Amniotic stem cell (primary cell): Measurements from ENCODE around the gene PPP1R3E.
A peak's percentile ranks its signal among the peaks of the same experiment; 100 is the strongest.

Source experiments
- DNase-seq: peaks from one replicate; lab custom pipeline; 2025; lab: John Stamatoyannopoulos, UW

The PPP1R3E gene

DNA sequence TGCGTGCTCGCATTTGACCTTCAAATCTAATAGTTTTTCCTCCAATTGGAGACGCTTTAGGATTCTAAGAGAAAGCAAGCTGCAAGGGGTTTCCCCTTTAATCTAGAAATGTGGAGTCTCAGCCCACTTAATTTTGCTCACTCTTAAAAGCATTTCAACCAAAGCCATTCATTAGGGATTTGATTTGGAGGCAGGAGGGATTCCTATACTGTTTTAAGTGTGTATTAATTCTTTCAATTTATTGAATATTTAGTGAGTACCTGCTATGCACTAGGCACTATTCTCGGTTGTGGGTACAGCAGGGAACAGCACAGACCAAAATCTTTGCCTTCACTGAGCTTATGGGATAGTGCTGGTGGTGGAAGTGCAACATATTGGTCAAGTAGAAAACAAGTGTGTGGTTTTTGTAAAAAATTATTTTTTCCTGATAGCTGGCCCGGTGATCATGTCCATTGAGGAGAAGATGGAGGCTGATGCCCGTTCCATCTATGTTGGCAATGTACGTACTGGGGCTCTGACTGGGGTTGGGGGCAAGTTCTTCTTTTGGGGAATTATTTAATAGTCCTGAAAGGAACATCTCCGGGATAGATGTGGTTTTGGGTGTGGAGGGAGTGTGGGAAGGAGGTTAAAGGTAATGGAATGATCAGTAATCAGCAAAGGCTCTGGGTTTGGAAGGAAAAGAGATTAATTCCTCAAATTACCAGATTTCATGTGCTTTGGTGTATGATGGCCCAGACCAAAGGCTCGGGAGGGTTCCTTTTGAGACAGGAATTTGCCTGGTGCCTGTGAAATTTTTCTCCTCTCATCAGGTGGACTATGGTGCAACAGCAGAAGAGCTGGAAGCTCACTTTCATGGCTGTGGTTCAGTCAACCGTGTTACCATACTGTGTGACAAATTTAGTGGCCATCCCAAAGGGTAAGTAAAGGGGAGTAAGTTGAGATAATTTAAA is 20.2 kb upstream of the PPP1R3E start:
- no peak for DNase-seq

DNA sequence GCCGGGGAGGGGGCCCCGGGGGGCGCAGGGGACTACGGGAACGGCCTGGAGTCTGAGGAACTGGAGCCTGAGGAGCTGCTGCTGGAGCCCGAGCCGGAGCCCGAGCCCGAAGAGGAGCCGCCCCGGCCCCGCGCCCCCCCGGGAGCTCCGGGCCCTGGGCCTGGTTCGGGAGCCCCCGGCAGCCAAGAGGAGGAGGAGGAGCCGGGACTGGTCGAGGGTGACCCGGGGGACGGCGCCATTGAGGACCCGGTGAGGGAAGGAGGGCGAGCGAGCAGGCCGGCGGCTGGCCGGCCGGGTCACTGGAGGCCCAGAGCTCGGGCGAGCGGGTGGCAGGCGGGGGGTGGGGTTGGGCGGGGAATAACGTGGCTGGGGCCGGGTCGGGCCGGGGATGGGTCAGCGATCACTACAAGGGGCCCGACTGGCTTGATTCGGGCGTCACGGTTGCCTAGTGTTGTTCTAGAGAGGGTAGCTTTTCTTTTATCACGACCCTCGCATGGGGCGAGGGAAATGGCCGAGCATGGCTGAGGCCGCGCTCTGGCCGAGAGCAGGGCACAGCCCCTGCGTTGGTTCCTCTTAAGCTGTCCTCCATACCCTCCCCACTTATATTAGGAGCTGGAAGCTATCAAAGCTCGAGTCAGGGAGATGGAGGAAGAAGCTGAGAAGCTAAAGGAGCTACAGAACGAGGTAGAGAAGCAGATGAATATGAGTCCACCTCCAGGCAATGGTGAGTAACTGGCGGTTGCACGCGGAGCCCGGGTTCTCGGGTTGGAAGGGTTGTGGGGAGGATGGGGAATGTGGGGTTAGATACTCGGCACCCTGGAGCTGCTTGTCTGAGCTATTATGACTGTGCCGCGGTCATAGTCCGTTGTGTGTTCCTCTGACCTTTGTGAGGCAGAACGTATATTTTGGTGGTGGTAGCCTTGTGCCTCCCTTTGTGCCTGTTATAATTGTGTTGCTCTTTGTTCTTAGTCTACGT is 19.2 kb upstream of the PPP1R3E start:
- peak; percentile 33 for DNase-seq

DNA sequence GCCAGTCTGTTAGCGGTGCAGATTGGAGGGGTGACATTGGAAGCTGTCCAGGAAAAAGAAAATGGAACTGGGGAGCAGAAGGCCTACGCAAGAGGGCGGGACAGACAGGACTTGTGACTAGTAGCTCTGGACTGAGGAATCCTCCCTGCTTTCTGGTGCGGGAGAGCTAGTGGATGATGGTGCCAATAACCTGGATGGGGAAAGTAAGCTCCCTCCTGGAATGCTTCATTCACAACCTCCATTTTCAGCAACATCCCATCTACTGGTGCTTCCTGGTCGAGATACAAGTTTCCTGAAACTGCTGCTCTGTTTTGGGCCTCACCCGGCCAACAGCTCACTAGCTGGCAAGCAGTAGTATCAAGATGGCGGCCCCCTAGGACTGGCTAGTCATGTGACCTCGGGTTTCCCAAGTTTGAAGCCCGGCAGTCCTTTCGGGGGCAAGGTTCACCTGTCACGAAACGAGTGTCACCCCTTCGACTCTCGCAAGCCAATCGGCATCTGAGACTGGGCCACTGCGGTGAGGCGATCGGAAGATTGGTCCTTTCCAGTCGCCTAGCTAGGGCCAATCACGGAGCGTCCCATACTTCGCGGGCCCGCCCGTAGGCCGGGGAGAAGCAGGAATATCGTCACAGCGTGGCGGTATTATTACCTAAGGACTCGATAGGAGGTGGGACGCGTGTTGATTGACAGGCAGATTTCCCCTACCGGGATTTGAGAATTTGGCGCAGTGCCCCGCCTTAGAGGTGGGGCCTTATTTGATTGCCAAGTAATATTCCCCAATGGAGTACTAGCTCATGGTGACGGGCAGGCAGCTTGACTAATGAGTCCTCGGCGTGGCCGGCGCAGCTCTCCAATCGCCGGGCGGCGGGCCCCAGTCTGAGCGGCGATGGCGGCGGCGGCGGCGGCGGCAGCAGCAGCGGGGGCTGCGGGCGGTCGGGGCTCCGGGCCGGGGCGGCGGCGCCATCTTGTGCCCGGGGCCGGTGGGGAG is 18.2 kb upstream of the PPP1R3E start, which contains the start of gene PABPN1:
Gene PABPN1 (plus strand): TSS at position 874 of the 988 bp plus-strand sequence. CDS start 13 bp downstream, at position 887.
- peak; percentile 99 for DNase-seq

DNA sequence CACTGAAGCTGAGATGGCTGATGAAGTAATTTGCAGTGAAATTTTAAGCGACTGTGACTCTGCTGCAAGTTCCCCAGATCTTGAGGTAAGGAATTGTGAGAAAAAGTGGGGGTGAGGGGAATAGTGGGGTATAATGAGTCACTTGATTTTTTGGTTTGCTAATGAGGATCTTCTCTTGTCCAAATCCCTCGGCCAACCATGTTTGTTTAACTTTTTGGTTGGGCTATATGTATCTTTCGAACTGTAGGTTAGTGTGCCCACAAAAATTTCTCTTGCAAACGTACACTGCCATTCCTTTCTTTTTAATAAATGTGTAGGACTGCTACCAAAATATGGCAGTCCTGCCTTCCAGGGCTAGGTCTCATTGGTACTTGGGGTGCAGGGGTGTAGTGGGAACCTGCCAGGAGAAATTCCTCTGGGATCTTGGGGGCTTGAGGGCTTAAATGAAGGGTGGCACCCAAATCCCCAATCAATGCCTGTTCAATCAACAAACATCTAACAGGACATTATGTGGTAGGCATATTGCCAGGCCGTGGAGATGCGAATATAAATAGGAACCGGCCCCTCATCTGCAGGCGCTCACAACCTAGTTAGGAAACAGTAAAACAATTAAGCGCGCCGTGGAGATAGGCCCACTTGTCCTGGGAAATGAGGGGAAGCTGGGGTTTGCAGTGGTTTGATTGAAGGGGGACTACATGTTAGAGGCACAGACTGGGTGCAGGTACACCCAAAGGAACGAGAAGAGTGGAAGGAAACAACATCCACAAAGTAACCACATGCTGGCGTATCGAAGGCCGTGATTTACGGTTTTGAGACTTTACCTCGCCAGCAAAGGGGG is 17.3 kb upstream of the PPP1R3E start:
- DNase-seq, result no peak

DNA sequence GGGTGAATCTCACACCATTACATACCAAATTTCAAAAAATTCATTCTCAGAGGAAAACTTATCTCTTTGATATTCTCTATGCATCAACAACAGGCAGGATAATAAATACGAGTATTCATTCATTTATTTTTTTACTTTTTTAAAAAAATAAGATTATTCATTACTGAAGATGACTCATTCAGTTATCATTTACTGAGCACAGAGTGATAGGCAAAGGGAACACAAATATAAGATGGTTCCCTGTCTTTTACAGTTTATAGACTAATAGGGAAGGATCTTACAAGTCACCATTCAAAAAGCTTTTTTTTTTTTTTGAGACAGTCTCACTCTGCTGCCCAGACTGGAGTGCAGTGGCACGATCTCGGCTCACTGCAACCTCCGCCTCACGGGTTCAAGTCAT is 13.6 kb upstream of the PPP1R3E start:
- DNase-seq, result no peak

DNA sequence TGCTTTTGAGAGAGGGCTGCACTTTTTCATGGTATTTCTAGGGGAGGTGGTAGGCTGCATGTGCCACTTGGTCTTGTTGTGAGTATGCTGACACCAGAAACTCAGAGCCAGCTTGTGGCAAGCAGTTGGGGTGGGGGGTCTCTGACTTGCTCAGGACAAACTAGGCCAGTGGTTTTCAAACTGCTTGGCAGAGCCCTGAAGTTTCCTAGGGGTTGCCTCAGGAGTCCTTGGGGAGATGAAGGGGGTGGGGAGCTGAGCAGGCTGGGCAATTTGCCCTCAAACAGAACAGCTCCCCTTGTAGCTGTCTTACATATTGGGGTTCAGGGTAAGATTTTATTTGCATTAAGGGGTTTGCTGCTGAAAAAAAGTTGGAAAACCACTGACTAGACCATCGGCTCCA is 7.9 kb upstream of the PPP1R3E start:
- no peak for DNase-seq

DNA sequence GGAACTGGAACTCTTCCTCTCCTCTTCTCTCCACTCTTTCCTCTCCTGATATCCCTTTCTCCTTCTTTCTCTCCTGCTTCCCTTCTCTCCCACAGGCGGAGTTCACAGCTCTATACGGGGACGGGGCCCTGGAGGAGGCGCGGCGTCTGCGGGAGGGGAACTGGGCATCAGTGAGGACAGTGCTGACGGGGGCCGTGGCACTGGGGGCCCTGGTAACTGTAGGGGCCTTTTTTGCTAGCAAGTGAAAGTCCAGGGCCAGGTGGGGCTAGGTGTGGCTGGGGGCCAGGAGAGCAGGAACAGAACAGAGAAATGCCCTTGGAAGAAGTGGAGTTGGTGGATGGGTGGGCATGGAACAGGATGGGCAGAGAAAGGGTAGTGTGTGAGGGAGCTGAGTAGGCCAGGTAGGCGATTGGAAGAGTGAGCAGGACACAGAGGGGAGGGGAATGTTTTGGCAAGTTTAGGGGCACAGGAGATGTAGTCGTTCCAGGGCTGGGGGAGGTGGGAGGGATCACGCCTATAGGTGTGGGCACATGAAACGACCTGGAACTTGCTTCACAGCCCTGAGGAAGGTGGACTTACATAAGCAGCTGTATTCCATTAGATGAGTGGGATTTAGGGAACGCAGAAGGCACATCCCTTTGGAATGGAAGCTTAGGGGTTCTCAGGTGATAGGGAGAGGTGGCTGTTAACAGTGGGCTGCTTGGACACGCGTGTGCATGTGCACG is 6.2 kb upstream of the PPP1R3E start:
- no peak for DNase-seq

DNA sequence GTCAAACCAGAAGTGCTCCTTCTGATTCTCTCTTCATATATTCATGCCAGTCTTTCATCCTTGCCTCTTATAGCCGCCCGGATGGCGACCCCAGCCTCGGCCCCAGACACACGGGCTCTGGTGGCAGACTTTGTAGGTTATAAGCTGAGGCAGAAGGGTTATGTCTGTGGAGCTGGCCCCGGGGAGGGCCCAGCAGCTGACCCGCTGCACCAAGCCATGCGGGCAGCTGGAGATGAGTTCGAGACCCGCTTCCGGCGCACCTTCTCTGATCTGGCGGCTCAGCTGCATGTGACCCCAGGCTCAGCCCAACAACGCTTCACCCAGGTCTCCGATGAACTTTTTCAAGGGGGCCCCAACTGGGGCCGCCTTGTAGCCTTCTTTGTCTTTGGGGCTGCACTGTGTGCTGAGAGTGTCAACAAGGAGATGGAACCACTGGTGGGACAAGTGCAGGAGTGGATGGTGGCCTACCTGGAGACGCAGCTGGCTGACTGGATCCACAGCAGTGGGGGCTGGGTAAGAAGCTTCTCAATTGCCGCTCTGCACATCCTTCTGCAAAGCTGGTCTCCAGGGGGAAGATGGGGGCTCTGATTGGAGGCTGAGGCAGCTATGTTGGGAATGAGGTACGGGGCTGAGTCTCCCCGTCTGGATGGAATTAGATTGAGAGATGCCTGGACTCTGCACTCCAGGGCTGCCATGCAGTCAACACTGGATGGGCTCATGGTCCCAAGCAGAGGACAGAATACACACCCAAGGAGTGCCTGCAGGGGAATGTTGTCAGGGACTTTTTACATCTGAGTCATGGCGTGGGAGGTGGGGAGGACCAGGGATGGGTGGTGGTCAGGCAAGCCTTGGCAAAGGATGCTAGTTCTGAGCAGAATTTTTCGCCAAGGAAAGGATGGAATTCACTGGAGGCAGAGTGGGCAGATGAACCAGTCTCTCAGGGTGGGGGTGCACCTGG is 5.3 kb upstream of the PPP1R3E start:
- no peak for DNase-seq

DNA sequence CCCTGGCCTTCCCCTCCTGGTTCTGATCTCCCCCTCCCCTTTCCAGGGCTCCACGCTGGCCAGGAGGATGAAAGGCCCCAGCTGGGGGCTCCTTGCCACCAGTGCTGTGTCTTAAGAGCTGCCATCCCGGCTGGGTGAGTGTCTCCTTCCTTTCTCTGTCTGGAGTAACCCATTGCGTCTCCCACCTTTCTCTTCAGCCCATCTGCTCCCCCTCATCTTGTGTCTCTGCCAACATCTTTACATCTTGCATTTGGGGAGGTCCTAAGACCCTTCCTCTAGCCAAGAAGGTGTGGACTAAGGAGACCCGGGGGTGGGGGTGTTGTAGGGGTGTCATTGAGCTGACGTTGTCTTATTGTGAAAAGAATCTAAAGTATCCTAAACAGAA is 4.5 kb upstream of the PPP1R3E start:
- no peak for DNase-seq

DNA sequence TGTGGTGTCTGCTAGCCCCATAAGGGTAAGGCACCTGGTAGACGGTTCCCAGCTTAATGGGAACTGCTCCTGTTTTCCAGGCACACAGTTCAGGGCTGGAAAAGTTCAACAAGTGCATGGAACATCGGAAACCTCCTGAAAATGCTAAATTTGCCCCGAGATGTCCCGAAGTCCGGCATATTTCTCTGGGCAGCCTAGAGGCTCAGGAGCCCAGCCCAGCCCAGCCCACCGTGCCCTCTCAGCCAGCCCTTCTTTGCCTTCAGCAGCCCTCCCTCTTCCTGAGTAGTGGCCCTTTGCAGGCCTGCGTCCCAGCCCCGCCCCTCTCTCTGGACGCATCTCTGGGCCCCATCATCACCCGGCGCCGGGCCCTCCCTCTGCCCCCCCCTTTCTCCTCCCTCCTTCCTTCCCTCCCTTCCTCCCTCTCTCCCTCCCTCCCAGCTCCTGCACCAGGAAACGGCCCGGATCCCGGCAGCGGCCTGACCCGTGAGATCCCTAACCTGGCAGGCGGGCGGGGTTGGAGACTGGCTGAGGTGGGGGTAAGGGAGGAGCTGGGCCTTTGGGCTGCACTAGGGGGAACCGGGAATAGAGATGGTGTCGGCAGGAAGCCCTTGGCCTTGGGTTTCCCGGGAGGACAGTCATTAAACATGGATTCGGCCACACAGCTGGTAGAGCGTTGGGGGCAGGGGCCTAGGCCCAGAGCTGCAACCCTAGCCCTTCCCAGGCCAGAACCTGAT is 3.9 kb upstream of the PPP1R3E start, which contains the start of gene BCL2L2:
Gene BCL2L2 (plus strand): TSS at position 422 of the 734 bp plus-strand sequence. CDS start 935 bp downstream, outside the sequence.
- peak; percentile 78 for DNase-seq

DNA sequence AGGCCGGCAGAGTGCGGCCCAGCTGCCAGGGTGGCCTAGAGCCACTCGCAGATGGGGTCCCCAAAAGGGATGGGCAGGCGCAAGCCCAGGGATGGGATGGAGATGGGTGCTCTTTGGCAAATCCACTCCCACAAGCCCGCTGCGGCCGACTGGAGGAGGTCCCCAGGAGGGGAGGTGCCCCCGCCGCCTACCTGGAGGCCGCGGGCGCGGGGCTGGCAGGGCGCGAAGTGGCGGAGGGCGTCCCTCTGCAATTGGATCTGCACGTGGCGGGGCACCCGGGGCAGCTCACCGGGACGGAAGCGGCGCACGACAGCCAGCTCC is 730 bp downstream of the PPP1R3E start:
- no peak for DNase-seq

DNA sequence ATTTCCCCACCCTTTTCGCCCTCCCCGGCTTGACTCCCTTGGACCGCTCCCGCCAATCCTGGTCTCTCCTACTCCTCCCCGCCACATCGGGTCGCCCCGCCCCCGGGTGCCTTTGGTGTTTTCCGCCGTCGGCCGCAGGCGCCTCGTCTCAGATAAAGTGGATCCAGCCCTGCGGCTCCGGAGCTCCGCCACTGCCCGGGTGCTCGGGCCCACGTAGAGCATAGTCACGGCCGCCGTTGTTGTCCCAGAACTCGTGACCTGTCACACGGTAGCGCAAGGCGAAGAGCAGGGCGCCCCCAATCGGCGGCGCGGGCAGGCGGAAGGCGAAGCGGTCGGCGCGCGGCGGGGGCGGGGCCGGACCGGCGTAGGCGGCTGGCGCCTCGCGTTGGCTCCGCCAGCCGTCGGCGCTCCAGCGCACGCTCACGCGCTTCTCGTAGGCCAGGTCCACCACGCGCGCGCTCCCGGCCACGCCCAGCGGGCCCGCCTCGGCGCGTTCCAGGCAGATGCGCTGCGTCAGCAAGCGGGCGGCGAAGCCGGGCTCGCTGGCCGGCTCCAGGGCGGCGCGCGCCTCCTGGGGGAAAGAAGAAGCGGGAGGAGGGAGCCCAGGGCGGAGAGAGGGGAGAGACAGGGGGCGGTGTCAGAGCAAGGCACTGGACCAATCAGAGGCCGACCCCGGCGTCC is 1.2 kb downstream of the PPP1R3E start:
- DNase-seq, result peak; percentile 97

DNA sequence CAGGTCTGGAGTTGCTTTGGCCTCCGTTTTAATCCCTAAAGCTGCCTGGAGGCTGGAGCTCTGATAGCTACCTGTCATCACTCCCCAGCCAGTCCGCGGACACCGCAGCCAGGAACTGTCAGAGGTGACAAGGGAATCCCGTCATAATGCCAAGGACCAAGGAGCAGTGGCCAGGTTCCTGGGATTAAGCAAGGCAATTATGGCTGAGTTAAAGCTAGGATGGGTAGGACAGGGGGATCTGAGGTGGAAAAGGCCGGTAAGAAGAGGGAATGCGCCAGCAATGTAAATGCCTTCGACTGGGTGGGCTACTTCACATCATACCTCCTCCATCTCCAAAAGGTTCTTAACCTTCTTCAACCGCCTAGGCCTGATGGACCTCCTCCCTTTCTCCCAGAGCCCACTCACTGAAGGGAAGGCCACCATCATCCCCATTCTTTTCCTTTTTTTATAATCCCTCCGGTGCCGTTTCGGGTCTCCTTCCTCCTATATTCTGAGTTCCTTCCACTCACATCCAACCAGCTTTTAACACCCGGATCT is 1.9 kb downstream of the PPP1R3E start:
- DNase-seq, result no peak

DNA sequence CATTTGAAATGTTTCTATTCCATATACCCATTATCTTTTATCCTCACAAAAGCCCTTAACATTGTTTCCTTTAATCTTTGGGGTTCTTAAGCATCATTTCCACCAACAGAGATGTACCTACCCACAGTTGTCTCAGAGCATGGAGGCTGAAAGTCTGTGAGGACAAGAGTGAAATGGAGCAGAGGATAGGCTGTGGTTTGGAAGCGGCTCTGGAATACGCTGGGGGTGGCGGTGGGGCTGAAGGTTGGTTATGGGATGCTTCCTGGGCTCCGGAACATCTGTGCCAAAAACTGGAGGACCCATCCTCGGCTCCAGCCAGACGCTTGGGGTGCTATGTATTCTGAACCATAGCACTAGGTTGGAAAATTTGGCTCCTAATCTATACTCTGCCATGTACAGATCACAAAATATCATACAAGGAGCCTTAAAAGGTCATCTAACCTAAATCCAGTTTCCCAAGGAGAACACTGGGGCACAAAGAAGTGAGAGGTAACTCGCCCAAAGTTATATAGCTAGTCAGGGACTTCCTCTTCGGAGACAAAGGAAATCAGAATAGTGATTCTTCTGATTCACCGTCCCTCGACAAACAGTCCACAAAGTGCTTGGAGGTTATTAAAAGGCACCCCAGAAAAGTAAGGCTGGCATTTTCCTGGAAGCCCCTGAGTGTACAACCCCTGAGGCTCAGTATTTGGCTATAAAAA is 2.5 kb downstream of the PPP1R3E start:
- DNase-seq, result no peak

DNA sequence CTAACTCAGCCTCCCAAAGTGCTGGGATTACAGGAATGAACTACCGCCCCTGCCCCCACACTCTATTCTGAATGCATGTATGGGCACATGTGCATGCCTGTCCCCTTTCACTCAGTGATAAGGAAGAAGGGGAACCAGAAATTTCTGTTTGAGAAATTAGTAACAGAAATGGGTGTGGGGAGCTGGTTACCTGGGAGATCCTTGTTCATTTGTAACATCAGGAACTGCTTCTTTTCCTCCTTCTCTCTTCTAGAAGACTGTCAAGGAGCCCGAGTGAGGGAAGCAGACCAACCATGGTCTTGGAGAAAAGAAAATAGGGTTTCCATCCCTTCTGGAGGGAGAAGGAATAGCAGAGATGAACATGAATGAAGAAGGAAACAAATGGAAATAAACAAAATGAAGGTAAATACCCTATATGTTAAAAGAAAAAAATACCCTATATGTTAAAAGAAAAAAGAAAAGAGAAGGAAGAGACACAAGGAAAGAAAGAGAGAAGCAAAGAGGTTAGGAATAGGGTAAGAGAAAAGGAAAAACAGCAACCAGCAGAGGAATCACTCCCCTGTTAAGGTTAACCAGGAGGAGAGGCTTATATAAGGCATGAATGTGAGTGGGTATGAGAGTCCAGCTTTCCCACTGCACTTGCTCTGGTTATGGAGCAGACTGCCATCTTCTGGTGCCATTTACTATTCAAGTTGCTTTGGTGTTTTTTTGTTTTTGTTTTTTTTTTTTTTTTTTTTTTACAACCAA is 3.3 kb downstream of the PPP1R3E start:
- DNase-seq, result peak; percentile 22
